DMS53 (cell line): ENCODE measurements around the gene PLBD1.

ENCODE experiments used
- DNase-seq: peaks from one replicate; lab custom pipeline; 2025; lab: John Stamatoyannopoulos, UW

PLBD1 gene

GRCh38 chr12:14570231-14570630 is 2.5 kb upstream of the PLBD1 start:
- DNase-seq = no peak

- no peak for DNase-seq
Measured at GRCh38 chr12:14564336-14564959, 3.2 kb downstream of the PLBD1 start.

GRCh38 chr12:14563046-14563445 is 4.6 kb downstream of the PLBD1 start:
- DNase-seq = no peak

GRCh38 chr12:14562279-14562678 is 5.4 kb downstream of the PLBD1 start:
- no peak for DNase-seq

GRCh38 chr12:14561677-14562238 is 5.9 kb downstream of the PLBD1 start:
- DNase-seq = no peak

- DNase-seq = no peak
Measured at GRCh38 chr12:14560904-14561574, 6.6 kb downstream of the PLBD1 start.

- DNase-seq = no peak
Measured at GRCh38 chr12:14558473-14558959, 9.2 kb downstream of the PLBD1 start.

GRCh38 chr12:14557966-14558365 is 9.7 kb downstream of the PLBD1 start:
- no peak for DNase-seq

GRCh38 chr12:14554281-14555007 is 13.2 kb downstream of the PLBD1 start:
- DNase-seq = peak; percentile 86

- no peak for DNase-seq
Measured at GRCh38 chr12:14548609-14549008, 19.1 kb downstream of the PLBD1 start.

GRCh38 chr12:14547571-14547970 is 20.1 kb downstream of the PLBD1 start:
- DNase-seq = no peak

GRCh38 chr12:14545144-14546124 is 22.2 kb downstream of the PLBD1 start:
- peak; percentile 76 for DNase-seq

- DNase-seq = peak; percentile 37
Measured at GRCh38 chr12:14540801-14541462, 26.8 kb downstream of the PLBD1 start.

- no peak for DNase-seq
Measured at GRCh38 chr12:14537088-14537487, 30.6 kb downstream of the PLBD1 start.

- no peak for DNase-seq
Measured at GRCh38 chr12:14532152-14532551, 35.5 kb downstream of the PLBD1 start.

GRCh38 chr12:14525964-14526363 is 41.7 kb downstream of the PLBD1 start:
- no peak for DNase-seq

- DNase-seq = no peak
Measured at GRCh38 chr12:14521822-14522221, 45.9 kb downstream of the PLBD1 start.

- no peak for DNase-seq
Measured at GRCh38 chr12:14514946-14515345, 52.7 kb downstream of the PLBD1 start.

- DNase-seq = peak; percentile 99
Measured at GRCh38 chr12:14514154-14514842, 53.4 kb downstream of the PLBD1 start.

GRCh38 chr12:14510574-14510973 is 57.1 kb downstream of the PLBD1 start:
- DNase-seq = no peak
